HG02943 (cell line): ENCODE data around the gene NR2E3.

ENCODE experiments used
- ATAC-seq: cut with Tn5 transposase; IDR thresholded peaks from one replicate; pipeline ENCODE4 v1.9.1; 2021; ENCODE audit warnings: mild to moderate bottlenecking, low read depth, moderate library complexity; ENCODE audit not compliant: unreplicated experiment

The NR2E3 gene

DNA sequence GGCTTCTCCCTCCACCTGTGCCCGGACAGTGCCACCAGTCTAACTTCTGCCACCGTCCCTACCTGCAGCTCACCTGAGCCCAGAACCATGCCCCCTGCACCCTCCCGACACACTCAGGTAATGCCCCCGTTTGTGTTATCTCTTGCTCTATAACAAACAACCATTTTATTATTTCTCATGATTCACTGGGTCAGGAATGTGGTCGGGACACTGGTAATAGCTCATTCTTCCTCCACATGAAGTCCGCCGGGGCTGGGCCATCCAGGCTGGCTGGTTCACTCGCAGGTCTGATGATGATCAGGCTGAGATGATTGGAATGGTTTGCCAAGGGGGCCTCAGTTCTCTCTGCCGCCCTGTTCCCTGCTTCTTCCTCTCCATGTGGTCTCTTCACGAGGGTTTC, 20.3 kb upstream of the NR2E3 start:
- no peak for ATAC-seq

DNA sequence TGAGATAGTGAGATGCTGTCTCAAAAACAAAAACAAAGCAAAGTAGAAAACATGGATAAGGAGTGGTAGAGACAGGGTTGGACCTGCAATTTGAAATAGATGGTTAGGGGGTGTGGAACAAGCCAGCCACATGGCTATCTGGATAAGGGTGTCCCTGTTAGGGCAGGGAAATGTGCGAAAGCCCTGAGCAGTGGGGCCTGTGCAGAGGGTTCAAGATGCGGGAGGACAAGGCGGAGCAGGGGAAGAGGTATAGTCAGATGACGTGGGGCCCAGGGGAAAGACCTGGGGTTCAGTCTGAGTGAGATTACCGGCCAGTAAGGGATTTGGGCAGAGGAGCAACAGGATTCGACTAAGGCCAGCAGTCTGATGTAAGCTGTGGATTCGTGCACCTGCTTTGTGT, 18.4 kb upstream of the NR2E3 start:
- no peak for ATAC-seq

DNA sequence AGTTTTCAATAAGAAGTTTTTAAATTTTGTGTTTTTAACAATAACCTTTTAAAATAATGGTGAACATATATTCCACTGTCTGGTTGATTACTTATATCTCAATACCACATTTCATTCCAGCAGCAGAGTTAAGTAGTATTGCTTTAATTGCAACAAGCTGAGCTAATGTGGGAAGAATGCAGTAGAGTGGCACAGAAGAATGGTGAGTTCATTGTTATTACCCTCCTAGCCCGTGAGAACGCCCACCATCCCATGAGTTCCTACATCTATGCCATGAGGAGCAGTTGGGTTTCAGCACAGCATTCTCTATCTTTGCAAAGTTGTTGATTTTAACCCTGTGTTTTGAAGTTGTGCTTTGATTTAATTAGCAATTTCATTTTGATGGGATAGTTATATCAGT, 17.8 kb upstream of the NR2E3 start:
- no peak for ATAC-seq

DNA sequence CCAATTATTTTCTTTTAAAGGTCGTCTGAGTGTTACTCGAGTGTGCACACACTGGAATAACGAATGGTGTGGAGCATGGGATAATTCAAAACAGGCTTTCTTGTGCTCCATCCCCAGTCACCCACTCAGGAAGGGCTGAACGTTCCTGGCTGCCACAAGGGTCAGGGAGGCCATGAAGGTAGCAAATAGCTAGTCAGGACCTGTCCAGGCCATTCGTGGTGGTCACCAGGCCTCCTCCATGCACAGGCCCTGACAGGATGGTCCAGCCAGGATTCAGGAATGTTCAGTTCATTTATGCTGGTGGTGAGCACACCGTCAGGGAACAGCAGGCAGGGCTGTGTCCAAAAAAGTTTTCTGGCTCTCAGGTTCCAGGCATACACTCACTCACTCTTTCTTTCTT, 11.7 kb upstream of the NR2E3 start:
- ATAC-seq: no peak

DNA sequence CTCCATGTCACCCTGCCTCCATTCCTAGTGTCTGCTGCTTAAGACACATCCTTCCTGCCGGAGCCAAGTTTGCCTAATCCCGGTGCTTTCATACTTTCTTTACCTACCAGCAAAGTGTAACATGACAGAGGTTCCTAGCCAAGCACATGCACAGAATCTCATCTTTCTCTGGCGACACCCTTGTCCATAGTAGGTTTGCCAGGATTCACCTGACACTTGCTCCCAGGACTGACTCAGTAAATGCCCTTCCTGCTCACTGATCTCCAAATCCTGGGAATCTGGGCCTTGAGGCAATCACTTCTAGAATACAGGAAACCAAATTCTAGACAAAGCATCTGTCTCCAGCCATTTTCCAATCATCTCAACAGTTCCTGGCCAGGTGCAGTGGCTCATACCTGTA, 10.2 kb upstream of the NR2E3 start:
- ATAC-seq: no peak

DNA sequence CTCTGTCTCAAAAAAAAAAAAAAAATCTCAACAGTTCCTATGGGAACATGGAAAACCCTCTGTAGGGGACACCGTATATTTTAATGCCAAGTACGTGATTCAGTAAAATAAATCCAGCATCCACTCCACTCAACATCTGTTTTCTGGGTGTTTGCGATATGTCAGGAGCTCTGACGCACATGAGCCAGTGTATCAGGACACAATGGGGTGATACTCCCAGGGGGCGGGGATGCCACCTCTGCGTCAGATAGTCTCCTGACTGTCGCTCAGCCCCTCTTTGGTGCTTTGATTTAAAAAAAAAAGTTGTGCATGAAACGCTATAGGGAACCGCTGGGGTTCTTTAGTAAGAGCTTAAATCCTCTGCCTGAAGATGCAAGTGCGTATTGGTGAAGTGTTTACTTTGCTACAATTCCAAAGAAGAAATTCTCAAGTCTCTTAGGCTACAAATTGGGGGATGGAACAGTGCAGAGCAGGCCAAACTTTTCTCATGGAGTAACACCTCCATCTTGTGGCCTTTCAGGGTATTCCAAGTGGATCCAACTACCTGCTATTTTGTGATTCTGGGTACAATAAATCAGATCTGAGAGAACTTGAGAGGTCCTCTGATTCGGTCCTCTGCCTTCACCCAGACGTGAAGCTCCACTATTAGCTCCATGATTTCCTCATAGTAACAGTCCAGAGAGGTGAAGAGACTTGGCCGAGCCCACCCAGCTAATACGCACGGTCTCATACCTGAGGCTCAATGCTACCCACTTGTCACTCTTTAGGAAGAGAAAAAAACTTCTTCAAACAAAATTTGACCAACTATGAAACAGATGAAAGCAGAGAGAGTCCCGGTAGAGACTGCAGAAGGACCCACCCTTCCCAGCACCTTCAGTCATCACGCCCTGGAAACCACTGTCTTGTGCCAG, 9.3 kb upstream of the NR2E3 start:
- no peak for ATAC-seq

DNA sequence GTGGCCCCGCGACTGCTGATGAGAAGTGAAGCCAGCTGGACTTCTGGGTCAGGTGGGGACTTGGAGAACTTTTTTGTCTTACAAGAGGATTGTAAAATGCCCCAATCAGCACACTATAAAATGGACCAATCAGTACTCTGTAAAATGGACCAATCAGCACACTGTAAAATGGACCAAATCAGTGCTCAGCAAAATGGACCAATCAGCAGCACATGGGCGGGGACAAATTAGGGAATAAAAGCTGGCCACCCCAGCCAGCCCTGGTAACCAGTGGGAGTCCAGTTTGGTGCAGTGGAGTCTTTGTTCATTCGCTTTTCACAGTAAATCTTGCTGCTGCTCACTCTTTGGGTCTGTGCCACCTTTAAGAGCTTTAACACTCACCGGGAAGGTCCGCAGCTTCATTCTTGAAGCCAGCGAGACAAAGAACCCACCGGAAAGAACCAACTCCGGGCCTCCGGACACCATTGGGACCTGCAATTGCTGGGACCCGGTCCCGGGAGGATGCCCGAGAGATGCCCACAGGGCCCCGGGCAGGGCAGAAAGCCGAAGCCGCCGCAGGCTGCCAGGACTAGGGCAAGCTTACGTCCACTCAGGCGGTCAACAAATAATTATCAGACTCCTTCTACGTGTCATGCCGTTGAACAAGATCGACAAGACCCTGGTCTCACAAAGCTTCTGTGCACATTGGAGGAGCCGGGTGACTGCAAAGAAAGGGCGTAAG, 8.3 kb upstream of the NR2E3 start:
- ATAC-seq: no peak

DNA sequence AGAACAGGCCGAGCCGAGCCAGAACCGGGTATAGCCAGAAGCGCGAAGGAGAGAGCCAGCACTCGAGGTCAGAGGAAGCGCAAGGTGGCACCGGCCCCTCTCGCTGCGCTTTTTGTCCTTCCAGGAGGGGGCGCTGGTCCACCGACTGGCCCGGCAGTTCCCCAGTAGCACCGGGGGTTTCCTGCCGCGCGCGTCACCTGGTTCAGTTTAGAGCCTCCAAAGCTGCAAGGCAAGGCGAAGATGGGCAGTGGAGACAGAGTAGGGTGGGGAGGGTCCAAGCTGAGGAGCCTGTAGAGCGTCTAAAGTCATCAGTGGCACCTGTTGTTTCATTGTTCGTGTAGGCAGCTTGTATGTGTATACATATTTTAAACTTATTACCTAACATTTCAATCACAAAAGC, 7.6 kb upstream of the NR2E3 start:
- ATAC-seq: no peak

DNA sequence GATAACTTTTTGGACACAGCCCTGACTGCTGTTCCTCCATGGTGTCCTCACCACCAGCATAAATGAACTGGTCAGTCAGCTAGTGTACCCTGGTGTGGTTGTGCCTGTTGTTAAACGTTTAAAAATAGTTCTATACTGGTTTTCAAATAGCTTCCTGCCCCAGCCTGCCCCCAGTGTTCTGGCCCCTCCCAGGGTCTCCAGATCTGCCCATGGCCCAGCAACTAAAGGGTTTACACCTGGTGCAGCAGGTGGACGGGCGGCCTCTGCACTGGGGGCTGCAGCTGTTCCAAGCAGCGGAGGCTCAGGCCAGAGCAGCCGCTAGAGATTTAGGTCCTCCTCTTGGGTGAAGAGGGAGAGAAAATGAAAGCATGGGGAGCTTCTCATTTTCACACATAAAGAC, 6.1 kb upstream of the NR2E3 start:
- no peak for ATAC-seq

DNA sequence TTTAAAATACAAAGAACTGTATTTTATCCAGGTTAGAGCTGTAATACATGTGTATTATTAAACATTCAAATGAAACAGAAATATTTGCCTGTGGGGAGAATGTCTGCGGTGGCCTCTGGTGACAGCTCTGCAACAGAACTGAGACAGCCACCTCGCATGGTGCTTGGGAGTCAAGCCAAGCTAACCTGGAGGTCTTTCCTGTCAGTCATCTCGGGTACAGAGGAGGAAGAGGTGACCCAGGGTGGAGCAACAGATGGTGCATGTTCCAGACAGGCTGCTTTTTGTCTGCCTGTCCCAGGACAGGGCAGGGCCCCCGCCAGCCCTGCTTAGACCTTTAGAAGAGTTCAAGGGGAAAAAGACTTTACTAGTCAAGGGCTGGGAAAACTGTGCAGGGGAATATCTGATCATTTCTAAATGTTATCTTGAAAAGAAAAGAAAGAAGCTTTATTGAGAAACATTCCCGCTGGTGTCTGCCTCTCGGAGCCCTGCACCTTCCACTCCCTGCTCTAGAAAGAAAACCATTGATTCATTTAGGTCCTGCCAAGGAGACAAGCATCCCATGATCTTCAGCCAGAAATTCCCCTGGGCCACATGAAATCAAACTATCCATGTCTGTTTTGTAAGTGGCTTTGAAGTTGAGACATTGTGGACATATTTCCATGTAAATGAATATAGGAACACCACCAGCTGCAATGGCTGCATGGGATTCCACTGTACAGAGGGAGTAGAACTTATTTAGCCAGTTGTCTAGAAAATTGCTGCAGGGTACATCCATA, 5.5 kb upstream of the NR2E3 start:
- no peak for ATAC-seq

DNA sequence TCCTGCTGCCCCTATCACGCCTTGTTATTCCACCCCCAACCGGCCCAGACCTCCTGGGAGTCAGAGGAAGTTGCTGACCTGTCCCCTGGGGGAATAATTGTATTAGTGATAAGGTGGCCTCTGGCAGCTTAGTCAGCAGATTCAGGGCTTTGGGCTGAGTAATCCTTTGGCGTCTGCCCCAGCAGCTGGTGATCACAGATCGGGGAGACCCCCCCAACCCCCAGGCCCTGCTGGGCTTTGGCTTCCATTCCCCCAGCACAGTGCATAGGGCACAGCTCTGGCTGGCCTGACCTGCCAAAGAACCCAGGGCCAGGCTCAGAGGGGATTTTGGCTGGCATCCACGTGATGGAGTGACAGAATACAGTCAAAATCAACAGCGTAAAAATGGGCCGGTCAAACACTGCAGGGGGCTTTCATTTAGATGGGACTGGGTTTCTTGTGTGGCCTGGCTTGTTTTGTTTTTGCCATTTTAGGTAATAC, 3.9 kb upstream of the NR2E3 start:
- no peak for ATAC-seq

DNA sequence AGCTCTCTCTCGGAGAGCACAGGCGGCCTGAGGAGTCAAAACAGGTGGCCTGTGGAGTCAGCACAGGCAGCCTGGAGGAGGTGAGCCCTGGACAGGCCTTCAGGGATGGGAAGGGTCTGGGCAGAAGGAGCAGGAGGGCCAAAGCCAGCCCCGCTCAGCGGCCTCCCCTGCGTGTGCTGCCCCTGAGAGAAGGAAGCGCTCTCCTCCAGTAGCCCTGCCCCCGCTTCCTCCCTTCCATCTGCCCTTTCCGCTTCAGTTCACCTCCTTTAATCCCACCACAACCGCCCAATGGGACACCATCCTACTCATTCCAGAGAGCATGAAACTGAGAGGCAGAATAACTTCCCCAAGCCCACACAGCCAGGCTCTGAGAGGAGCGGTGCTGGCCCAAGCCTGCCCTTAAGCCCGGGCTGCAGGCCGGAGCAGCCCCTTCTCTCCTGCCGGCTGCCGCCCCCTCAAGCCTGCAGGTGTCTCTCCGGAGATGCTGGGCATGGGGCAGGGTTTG, 3.2 kb upstream of the NR2E3 start:
- no peak for ATAC-seq

DNA sequence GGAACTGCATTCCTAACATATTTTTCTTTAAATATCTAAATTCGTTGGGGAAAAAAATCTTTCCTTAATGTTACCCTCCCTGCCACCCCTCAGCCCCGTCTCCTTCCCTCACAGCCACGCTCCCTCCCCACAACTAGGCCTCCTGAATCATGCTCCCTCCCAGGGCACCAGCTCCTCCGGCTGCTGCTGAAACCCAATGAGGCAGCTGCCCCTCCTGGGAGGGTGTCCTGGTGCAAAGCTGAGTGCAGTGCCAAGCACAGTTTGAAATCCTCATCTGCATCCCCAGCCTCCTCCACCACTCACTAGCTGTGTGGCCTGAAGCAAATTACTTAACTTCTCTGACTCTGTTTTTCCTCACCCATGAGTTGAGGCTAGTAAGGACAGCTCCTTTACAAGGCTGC, 2.7 kb upstream of the NR2E3 start:
- no peak for ATAC-seq

DNA sequence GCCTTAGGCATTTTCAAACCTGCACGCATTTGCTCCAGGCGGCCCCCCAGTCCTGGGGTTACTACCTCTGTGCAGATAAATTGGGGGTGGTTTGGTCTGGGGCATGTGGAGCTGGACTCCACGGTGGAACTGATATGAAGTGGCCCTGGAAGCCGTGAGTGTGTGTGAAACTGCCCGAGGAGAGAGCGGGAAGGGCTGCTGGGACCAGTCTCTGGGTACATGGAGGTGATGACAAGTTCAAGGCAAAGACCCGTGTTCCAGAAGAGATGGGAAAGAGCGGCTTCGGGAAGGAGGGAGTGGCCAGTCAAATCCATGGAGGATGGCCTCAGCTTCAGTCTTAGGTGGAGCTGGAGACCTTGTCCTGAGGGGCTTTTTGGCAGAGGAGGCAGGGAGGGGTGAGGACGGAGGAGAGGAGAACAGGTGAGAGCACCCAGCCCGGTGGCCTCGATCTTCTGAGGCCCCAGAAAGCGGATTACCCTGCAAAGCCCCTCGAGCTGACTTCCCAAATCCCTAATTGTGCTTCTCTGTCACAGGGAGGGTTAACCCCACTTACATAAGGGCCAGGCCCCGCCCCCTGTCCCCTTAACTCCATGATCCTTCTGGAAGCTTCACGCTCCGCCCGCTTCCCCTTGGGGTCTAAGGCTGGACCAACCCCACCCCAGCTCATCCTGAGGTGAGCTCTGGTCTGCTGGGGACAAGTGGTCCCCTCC, 1.9 kb upstream of the NR2E3 start:
- no peak for ATAC-seq

DNA sequence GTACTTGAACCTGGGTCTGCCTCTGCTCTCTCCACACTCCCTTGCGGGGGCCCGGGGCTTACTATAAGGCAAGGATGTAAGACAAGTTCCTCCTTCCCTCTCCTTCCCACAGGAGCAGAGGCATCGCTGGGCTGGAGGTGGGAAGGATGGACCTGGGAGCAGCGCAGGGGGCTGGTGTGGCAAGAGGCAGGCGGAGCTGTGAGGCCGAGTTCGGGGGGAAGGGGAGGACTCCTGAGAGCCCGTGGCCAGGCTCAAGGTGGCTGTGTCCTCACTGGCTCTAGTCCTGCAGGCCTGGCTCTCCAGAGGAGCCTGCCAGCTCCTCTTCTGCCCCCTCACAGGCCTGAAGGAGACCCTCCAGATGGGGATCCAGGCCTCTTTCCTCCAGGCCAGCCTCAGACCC, 1.0 kb upstream of the NR2E3 start:
- no peak for ATAC-seq

DNA sequence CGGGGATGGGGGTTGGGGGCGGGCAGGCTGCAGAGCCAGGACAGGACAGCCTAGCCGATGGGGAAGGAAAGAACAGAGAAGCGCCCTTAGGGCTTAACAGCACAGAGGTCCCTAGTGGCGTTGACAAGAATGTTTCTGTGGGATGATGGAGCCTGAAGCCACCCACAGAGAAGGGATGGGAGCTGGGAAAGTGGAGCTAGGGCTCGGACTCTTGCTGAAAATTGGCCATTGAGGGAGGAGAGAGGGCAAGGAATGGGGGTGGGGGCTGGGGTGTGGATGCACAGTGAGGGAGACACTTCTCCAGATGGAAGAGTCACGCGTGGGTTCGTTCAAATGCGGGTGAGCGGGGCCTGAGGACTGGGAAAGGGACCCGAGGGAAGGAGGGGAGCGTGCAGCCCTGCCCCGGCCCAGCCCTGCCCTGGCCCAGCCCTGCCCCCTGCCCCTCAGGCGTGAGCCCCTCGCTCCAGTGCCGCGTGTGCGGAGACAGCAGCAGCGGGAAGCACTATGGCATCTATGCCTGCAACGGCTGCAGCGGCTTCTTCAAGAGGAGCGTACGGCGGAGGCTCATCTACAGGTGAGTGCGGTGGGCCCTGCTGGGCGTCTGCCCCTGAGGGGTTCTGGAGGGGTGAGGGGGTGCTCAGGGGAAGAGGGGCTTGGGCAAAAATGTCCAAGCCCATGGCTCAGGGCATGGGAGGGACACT, 832 bp downstream of the NR2E3 start:
- no peak for ATAC-seq

DNA sequence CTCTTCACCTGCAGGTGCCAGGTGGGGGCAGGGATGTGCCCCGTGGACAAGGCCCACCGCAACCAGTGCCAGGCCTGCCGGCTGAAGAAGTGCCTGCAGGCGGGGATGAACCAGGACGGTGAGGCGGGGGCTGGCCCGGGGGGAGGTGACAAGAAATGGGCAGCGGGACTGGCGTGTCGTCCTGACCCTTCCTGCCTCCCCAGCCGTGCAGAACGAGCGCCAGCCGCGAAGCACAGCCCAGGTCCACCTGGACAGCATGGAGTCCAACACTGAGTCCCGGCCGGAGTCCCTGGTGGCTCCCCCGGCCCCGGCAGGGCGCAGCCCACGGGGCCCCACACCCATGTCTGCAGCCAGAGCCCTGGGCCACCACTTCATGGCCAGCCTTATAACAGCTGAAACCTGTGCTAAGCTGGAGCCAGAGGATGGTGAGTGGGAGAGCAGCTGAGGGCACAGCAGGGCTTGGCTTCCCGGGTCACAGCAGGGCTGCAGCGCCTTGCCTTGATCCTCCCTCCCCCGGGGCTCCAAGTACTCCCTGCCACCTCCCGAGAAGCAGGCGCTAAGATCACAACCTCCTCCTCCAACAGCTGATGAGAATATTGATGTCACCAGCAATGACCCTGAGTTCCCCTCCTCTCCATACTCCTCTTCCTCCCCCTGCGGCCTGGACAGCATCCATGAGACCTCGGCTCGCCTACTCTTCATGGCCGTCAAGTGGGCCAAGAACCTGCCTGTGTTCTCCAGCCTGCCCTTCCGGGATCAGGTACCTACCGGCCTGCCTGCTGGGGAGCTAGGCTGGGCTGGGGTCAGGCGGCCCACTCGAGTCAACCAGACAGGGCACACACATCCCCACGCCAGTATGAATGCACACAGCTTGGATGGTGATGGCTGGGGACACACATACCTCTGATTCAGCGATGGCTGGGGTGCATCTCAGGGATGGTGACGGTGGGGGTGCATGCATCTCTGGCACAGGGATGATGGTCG, 1.7 kb downstream of the NR2E3 start:
- ATAC-seq: no peak

DNA sequence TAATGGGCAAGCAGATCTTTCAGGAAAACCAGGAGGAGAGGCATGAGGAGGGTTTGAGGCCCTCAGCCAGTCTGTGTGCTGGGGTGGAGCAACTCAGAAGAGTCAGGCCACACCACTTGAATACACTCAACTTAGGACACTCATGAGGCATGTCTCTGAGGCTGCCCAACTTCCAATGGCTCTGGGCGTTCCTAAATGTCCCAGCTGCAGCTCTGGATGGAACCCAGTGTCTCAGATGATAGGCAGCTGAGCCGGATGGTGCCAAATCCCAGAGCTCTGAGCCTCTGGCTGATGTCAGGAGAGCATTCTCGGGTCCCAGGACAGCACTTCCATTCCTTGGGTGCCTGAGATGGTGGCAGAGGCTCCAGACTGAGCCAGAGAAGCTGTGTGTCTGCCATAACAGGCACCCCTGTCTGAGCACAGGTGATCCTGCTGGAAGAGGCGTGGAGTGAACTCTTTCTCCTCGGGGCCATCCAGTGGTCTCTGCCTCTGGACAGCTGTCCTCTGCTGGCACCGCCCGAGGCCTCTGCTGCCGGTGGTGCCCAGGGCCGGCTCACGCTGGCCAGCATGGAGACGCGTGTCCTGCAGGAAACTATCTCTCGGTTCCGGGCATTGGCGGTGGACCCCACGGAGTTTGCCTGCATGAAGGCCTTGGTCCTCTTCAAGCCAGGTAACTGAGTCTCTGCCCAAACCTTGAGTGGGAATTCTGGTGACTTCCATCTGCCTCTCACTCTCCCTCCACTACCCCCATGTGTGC, 2.8 kb downstream of the NR2E3 start:
- no peak for ATAC-seq
